Panc1 (cell line): ENCODE data around the gene SDK1. TPM values are rescaled to one million over a fixed set of nuclear protein-coding genes. Genes with fewer than 3 reads are reported as not detected.

Source experiments
- ATAC-seq: fragments of 200-7000 bp; cut with Tn5 transposase; 2 replicates; pipeline ENCODE4 v1.9.1; 2020; ENCODE audit warnings: mild to moderate bottlenecking, moderate library complexity
- BruUV-seq: library from RNA; stranded (reverse); fragments of 400-500 nt; replicated peaks from 2 replicates; lab custom pipeline; 2021; lab: Mats Ljungman, UMichigan
- CTCF ChIA-PET: fragments of 300-600 bp; sonication (Branson Sonifier 250); formaldehyde crosslinking; loops from one replicate; lab custom pipeline; 2022; ENCODE audit warnings: antibody characterized with exemption; lab: Charles Lee
- POLR2A ChIA-PET: fragments of 300-600 bp; sonication (Branson Sonifier 250); formaldehyde crosslinking; loops from one replicate; lab custom pipeline; 2022; ENCODE audit warnings: antibody characterized with exemption; lab: Charles Lee
- DNase-seq: peaks from one replicate; pipeline ENCODE4 v3.0.0-alpha.2; 2010; ENCODE audit warnings: low read depth, low spot score
- H3K27ac ChIP-seq: 2 replicates; pipeline ENCODE4 v1.5.1; 2011; ENCODE audit warnings: mild to moderate bottlenecking, low read length, inconsistent platforms
- H3K27me3 ChIP-seq: fragments of 200-500 bp; sonication (Bioruptor generic); 2 replicates; pipeline ENCODE4 v1.6.0; 2014; ENCODE audit warnings: low read length, inconsistent platforms; ENCODE audit not compliant: control insufficient read depth, insufficient read depth
- H3K36me3 ChIP-seq: fragments of 200-500 bp; sonication (Bioruptor generic); 2 replicates; pipeline ENCODE4 v1.5.1; 2014; ENCODE audit warnings: inconsistent platforms, mild to moderate bottlenecking, low read length, moderate library complexity; ENCODE audit not compliant: control insufficient read depth, insufficient read depth
- H3K4me1 ChIP-seq: 2 replicates; pipeline ENCODE4 v1.5.1; 2011; ENCODE audit warnings: inconsistent platforms, mild to moderate bottlenecking, low read length, moderate library complexity; ENCODE audit not compliant: control insufficient read depth, insufficient read depth
- H3K4me3 ChIP-seq, 2 experiments: 2 replicates each; pipeline ENCODE4 v1.5.1; 2011 to 2012; ENCODE audit warnings: low read depth in 2 of 2, low read length in 2 of 2, mild to moderate bottlenecking in 2 of 2, inconsistent platforms in 1 of 2, moderate library complexity in 1 of 2
- H3K9me3 ChIP-seq: fragments of 200-500 bp; sonication (Bioruptor generic); 2 replicates; pipeline ENCODE4 v1.5.1; 2014; ENCODE audit warnings: low read depth, mild to moderate bottlenecking, inconsistent platforms, low read length, moderate library complexity; ENCODE audit not compliant: control insufficient read depth, insufficient read depth
- CTCF ChIP-seq: fragments of 450-650 bp; IDR thresholded peaks from 2 replicates; pipeline ENCODE4 v1.5.1; 2017; ENCODE audit warnings: mild to moderate bottlenecking
- POLR2AphosphoS5 ChIP-seq: IDR thresholded peaks from 2 replicates; pipeline ENCODE4 v1.6.1; 2012; ENCODE audit warnings: mild to moderate bottlenecking, low read depth, low read length, moderate library complexity
- REST ChIP-seq, 2 experiments: IDR thresholded peaks; 2 replicates each; pipeline ENCODE4 v1.6.1; 2011 to 2012; ENCODE audit warnings: low read depth in 2 of 2, control low read depth in 1 of 2, low read length in 1 of 2, mild to moderate bottlenecking in 1 of 2, moderate library complexity in 1 of 2; ENCODE audit not compliant: insufficient read depth in 1 of 2
- SIN3A ChIP-seq: IDR thresholded peaks from 2 replicates; pipeline ENCODE4 v1.6.1; 2012; ENCODE audit warnings: low read depth, mild to moderate bottlenecking, low read length, moderate library complexity, borderline replicate concordance; ENCODE audit not compliant: insufficient read depth
- TCF7L2 ChIP-seq: IDR thresholded peaks from 2 replicates; pipeline ENCODE4 v1.6.1; 2011; ENCODE audit warnings: mild to moderate bottlenecking, low read depth, low read length, inconsistent platforms
- in situ Hi-C: cut with HindIII; loops from 2 replicates; pipeline ENCODE4 v1.10.0; 2016; ENCODE audit warnings: low sequenced_read_pairs, low pct_unique_long_range_greater_than_20kb
- intact Hi-C: fragments of 100-400 bp; cut with micrococcal nuclease; formaldehyde crosslinking; loops from one replicate; pipeline ENCODE4 v1.10.0; 2022; ENCODE audit not compliant: unreplicated experiment
- total RNA-seq: library from RNA; stranded (reverse); gene quantifications from one replicate; pipeline ENCODE4 v1.2.1, GENCODE V29; 2021; ENCODE audit not compliant: unreplicated experiment

The SDK1 gene
- total RNA-seq, 1 experiment from 2014 or later = 47.4 TPM

- DNase-seq = no peak
- Histone ChIP-seq H3K27ac (peak overlapping the region; percentile 32), H3K4me1 (peaks cover 52% of the 10 kb centered on the region), H3K36me3 (no peaks in the 10 kb centered on the region), H3K9me3 (no peaks in the 10 kb centered on the region), H3K27me3 (no peaks in the 10 kb centered on the region), H3K4me3 (no peak overlapping the region)
- BruUV-seq = no TSS peak
- CTCF ChIA-PET = interaction anchor here (0.6 kb wide), 1 partner anchor 74 kb away, joined by 3 read pairs; no protein-coding TSS in a partner anchor
- intact Hi-C loops = loop anchor here (10.0 kb wide), 1 partner anchor 127 kb away; the partner anchor contains the start of gene SDK1
- in situ Hi-C loops = no loop called here
- no peak for ATAC-seq
- TF ChIP-seq CTCF = no peak
- TF ChIP-seq POLR2AphosphoS5 = no peak
- TF ChIP-seq TCF7L2 = no peak
- TF ChIP-seq REST (IDR thresholded peaks at IDR 0.05; ENCODE audit: insufficient read depth in 1 of 2, low read depth in 2 of 2, low read length in 1 of 2) = no peak
- no peak for TF ChIP-seq SIN3A
- POLR2A ChIA-PET = no interaction called here
These were observed 130.3 kb downstream of the SDK1 start for GRCh38 chr7:3431306-3431705.

- in situ Hi-C loops = no loop called here
- intact Hi-C loops = loop anchor here (10.0 kb wide), 1 partner anchor 128 kb away; the partner anchor contains the start of gene SDK1
- no peak for ATAC-seq
These were observed 131.9 kb downstream of the SDK1 start for GRCh38 chr7:3432911-3433310.

More at GRCh38 chr7:3432911-3433310, 131.9 kb downstream of the SDK1 start:
- Histone ChIP-seq H3K9me3 (no peaks in the 10 kb centered on the region), H3K27ac (peak overlapping the region; percentile 55; the same call in 1 of the 2 replicates), H3K4me1 (peaks cover 65% of the 10 kb centered on the region), H3K27me3 (no peaks in the 10 kb centered on the region), H3K36me3 (no peaks in the 10 kb centered on the region), H3K4me3 (no peak overlapping the region)
- BruUV-seq = no TSS peak
- no peak for DNase-seq
- ChIA-PET POLR2A (no interaction called here), CTCF (no interaction called here)
- TF ChIP-seq TCF7L2 (no peak), POLR2AphosphoS5 (no peak), CTCF (no peak), REST (IDR thresholded peaks at IDR 0.05; ENCODE audit: insufficient read depth in 1 of 2, low read depth in 2 of 2, low read length in 1 of 2) (no peak), SIN3A (no peak)
